ENCODE measurements around the gene CRPPA. TPM values are rescaled to one million over a fixed set of nuclear protein-coding genes. Genes with fewer than 3 reads are reported as not detected.

The CRPPA gene
- total RNA-seq, 1 experiment from 2014 or later = 1.6 TPM

- Histone ChIP-seq H4K20me1 (ENCODE audit: insufficient read depth) (no peaks in the 10 kb centered on the region), H3K4me2 (ENCODE audit: low read length) (no peak overlapping the region), H2AFZ (ENCODE audit: low read depth, low read length, poor library complexity, severe bottlenecking) (no peak overlapping the region), H3K4me1 (ENCODE audit: control insufficient read depth in 1 of 2, insufficient read depth in 2 of 2, low read length in 2 of 2) (no peaks in the 10 kb centered on the region), H3K9ac (ENCODE audit: low read length) (no peak overlapping the region), H3K9me2 (ENCODE audit: insufficient read depth) (no peaks in the 10 kb centered on the region), H3K4me3 (replicated peaks in 1 of 2; ENCODE audit: low read depth in 1 of 2, low read length in 2 of 2) (no peak overlapping the region), H3K36me3 (ENCODE audit: control insufficient read depth in 1 of 2, insufficient read depth in 2 of 2, low read length in 2 of 2) (peaks cover 0 to under 1% of the 10 kb centered on the region in 2 experiments; a peak in 1 of 4 replicates), H3K79me2 (ENCODE audit: insufficient read depth, low read length) (no peaks in the 10 kb centered on the region), H3K27ac (ENCODE audit: low read depth, low read length) (no peak overlapping the region), H3K9me3 (ENCODE audit: control insufficient read depth in 1 of 2, insufficient read depth in 1 of 2, low read depth in 1 of 2, low read length in 2 of 2) (peaks cover 9 to 22% of the 10 kb centered on the region in 2 experiments; a peak in 1 of 4 replicates), H3K27me3 (ENCODE audit: insufficient read depth, low read length) (no peaks in the 10 kb centered on the region)
- no peak for DNase-seq (ENCODE audit: low read depth, low spot score)
- TF ChIP-seq REST (IDR thresholded peaks at IDR 0.05; ENCODE audit: low read depth) (no peak), POLR2A (IDR thresholded peaks at IDR 0.05; ENCODE audit: borderline replicate concordance, extremely low read depth, insufficient read depth, insufficient read length) (no peak), MAX (IDR thresholded peaks at IDR 0.05) (no peak), CTCF (IDR thresholded peaks at IDR 0.05 in 2 of 3, conservative IDR thresholded peaks at IDR 0.05 in 1 of 3; ENCODE audit: borderline replicate concordance in 1 of 3, insufficient read depth in 1 of 3, low read depth in 2 of 3, low read length in 2 of 3) (no peak), ZBTB33 (IDR thresholded peaks at IDR 0.05; ENCODE audit: extremely low read depth, insufficient replicate concordance, low read length) (no peak), CEBPB (IDR thresholded peaks at IDR 0.05; ENCODE audit: low read depth) (no peak), ZNF274 (IDR thresholded peaks at IDR 0.05; ENCODE audit: low read depth, low read length) (no peak), TCF7L2 (IDR thresholded peaks at IDR 0.05; ENCODE audit: borderline replicate concordance, extremely low read depth, insufficient read depth, insufficient read length) (no peak), POLR2AphosphoS5 (IDR thresholded peaks at IDR 0.05; ENCODE audit: low read depth, low read length) (no peak), EZH2 (IDR thresholded peaks at IDR 0.05) (no peak)
- intact Hi-C loops (cut with micrococcal nuclease) = no loop called here
- ChIA-PET POLR2A (no interaction called here), RAD21 (ENCODE audit: low non-redundant PET in 1 of 2, low total read pairs in 2 of 2, uncharacterized antibody in 2 of 2, unreplicated experiment in 2 of 2) (no interaction called here), CTCF (no interaction called here)
- BruUV-seq (replicated peaks) = no TSS peak
- no peak for ATAC-seq
These were observed 17.9 kb downstream of the CRPPA start for GRCh38 chr7:16403475-16403874.

All from HCT116 (cell line).